GM13977 (cell line): ENCODE measurements around the gene C20orf173.

Source experiments
- DNase-seq: peaks from one replicate; pipeline ENCODE4 v3.0.0; 2012; ENCODE audit warnings: low spot score
- CTCF ChIP-seq: IDR thresholded peaks from 2 replicates; pipeline ENCODE4 v1.5.1; 2012; ENCODE audit warnings: mild to moderate bottlenecking, control low read depth; ENCODE audit not compliant: insufficient read depth; ENCODE audit errors: extremely low read depth, missing control alignments
- in situ Hi-C: fragments of 300-500 bp; cut with MboI; formaldehyde crosslinking; loops from one replicate; pipeline ENCODE4 v1.12.0; 2022; ENCODE audit warnings: low sequenced_read_pairs, low pct_unique_long_range_greater_than_20kb, mixed read lengths, inconsistent platforms; ENCODE audit not compliant: unreplicated experiment

The C20orf173 gene

GRCh38 chr20:35517125-35517524 lies 12.3 kb downstream of the C20orf173 start:
- in situ Hi-C loops: no loop called here
- no peak for TF ChIP-seq CTCF
- DNase-seq: no peak

GRCh38 chr20:35515949-35516645 lies 13.4 kb downstream of the C20orf173 start:
- in situ Hi-C loops: no loop called here
- TF ChIP-seq CTCF: no peak

GRCh38 chr20:35515341-35515740 lies 14.1 kb downstream of the C20orf173 start:
- in situ Hi-C loops: no loop called here
- DNase-seq: no peak
- TF ChIP-seq CTCF: no peak

More at GRCh38 chr20:35515949-35516645, 13.4 kb downstream of the C20orf173 start:
- DNase-seq: no peak

- no peak for TF ChIP-seq CTCF
- no peak for DNase-seq
- in situ Hi-C loops: no loop called here
Measured at GRCh38 chr20:35514371-35514932, 15.0 kb downstream of the C20orf173 start.

GRCh38 chr20:35511814-35512420 lies 17.5 kb downstream of the C20orf173 start:
- no peak for DNase-seq
- in situ Hi-C loops: no loop called here
- TF ChIP-seq CTCF: peak; percentile 56

GRCh38 chr20:35510951-35511735 lies 18.3 kb downstream of the C20orf173 start:
- no peak for DNase-seq
- in situ Hi-C loops: no loop called here
- no peak for TF ChIP-seq CTCF
